ENCODE measurements around the gene ZEB2.

DNA sequence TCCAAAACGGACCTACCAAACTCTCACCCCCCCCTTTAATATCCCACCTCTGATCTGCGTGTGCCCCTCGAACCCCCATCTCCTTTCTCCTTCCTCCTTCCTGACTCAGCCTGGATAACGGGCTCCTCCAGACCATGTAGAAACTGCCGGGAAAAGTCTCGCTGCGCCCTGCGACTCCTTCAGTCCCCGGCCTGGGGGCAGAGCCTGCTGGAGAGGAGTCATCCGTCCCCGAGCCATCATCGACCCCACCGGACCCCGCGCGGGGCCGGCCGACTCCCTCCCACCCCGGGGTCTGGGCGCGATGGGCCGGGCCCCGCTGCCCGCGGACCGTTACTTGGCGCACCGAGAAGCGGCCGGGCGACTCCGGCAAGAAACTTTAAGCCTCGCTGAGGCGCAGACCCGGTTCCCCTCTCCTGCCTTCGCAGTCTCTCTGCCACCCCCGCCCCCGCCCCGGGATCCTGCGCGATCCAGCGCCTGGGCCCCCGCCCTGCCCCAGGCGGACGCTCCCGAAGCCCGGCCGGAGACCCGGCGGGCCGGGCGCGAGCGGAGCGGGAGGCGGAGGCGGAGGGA, 3.4 kb downstream of the ZEB2 start:
- TF ChIP-seq, protein P1, sequence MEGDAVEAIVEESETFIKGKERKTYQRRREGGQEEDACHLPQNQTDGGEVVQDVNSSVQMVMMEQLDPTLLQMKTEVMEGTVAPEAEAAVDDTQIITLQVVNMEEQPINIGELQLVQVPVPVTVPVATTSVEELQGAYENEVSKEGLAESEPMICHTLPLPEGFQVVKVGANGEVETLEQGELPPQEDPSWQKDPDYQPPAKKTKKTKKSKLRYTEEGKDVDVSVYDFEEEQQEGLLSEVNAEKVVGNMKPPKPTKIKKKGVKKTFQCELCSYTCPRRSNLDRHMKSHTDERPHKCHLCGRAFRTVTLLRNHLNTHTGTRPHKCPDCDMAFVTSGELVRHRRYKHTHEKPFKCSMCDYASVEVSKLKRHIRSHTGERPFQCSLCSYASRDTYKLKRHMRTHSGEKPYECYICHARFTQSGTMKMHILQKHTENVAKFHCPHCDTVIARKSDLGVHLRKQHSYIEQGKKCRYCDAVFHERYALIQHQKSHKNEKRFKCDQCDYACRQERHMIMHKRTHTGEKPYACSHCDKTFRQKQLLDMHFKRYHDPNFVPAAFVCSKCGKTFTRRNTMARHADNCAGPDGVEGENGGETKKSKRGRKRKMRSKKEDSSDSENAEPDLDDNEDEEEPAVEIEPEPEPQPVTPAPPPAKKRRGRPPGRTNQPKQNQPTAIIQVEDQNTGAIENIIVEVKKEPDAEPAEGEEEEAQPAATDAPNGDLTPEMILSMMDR (IDR thresholded peaks at IDR 0.05; ENCODE audit: low read length) = no peak
- no peak for TF ChIP-seq EZH2 (IDR thresholded peaks at IDR 0.05; ENCODE audit: borderline replicate concordance, low read length)
